ENCODE measurements around the gene RBKS.
"Not testable (repeated sequence)": the region's sequence is repeated elsewhere in the genome, so short reads cannot be mapped to it uniquely, and the experiment has no call there.

Gene RBKS

DNA sequence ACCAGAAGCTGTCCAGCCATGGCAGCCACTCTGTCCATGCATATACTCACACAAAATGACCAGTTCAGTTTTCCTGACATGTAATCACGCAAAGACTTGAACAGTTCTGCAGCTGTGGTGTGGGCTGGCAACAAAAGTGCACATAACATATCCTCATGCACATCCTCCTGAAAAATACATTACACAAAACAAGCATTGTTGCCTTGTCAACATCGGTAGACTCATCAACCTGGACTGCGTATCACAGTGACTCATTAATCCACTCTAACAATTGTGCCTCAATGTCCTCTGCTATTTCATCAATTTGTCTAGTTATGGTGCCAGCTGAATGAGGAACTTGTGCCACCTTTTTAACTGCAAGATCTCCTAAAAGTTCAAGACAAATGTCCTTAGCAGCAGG is 19.5 kb downstream of the RBKS start:
- no peak for DNase-seq

DNA sequence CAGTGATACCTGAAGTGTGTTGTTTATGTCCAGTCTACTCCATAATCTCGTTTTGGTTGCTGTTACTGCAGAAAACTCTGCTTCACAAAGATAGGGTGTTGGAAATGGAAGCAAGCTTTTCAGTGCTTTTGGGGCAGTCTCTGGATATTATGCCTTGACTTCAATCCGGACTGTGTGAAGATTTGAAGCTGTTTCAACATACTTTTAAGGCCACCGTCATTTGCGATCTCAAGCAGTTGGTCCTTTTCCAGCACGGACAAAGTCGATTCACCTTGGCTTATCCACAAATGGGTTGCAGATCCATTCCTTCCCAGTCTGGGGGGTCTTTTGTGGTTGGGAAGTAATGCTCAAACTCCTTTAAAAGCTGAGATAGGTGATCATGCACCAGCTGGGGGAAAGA is 20.4 kb downstream of the RBKS start:
- no peak for DNase-seq

DNA sequence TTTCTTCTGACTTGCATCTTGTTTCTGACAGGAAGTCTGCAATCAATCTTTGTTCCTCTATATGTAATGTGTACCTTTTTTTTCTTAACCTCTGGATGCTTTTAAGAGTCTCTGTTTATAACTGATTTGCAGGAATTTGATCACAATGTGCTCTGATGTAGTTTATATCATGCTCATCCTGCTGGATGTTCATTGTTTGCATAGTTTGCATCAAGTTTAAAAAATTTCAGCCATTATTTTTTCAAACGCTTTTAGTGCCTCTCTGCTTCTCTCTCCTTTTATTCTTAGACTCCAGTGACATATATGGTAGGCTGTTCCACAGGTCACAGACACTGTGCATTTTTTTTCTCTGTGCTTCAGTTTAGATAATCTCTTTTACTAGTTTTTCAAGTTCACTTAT is 23.9 kb downstream of the RBKS start:
- no peak for DNase-seq

DNA sequence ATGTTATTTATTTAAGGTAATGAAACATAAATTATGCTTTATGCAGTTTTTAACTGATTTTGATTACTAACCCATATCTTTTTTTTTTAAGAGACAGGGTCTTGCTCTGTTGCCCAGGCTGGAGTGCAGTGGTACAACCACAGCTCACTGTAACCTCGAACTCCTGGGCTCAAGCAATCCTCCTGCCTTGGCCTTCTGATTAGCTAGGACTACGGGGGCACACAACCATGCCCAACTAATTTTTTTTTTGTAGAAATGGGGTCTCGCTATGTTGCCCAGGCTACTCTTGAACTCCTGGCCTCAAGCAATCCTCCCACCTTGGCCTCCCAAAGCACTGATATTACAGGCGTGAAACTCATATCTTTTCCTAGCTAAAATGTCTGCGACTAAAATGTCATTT is 26.2 kb downstream of the RBKS start:
- not testable (repeated sequence) for DNase-seq

DNA sequence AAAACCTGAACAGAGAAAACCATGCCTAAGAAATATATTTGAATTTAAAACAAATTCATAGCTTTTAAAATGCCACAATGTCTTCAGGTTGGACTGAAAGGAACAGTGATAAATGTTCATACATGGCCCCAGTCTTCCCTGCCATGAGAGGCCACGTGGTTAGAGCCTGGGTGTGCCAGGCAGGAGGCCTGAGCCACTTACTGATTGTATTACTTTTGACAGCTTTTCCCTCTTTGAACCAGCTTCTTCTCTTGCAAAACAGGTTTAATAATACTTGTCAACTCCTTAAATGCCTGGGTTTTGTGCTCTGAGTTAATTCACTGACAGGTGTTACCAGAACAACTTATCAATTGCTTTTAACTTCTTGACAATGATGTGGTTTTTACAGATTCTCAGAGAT is 27.0 kb downstream of the RBKS start:
- DNase-seq = no peak

DNA sequence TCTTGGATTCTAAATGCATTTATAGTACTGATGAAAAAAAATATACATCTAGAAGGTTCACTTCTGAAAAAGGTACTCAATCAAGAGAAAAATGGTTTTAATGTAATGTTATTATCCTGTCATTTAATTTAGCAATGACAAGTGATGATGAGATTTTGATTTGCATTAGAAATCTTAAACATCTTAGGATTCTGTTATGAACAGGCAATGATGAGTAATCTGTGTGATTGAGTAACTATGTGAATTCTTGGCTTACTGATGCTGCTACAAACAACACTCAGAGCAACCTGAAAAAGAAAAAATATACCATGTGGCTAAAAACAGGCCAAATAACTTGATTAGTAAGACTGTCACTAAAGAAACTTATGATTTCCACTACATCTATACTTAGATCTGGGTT is 30.1 kb downstream of the RBKS start:
- no peak for DNase-seq

DNA sequence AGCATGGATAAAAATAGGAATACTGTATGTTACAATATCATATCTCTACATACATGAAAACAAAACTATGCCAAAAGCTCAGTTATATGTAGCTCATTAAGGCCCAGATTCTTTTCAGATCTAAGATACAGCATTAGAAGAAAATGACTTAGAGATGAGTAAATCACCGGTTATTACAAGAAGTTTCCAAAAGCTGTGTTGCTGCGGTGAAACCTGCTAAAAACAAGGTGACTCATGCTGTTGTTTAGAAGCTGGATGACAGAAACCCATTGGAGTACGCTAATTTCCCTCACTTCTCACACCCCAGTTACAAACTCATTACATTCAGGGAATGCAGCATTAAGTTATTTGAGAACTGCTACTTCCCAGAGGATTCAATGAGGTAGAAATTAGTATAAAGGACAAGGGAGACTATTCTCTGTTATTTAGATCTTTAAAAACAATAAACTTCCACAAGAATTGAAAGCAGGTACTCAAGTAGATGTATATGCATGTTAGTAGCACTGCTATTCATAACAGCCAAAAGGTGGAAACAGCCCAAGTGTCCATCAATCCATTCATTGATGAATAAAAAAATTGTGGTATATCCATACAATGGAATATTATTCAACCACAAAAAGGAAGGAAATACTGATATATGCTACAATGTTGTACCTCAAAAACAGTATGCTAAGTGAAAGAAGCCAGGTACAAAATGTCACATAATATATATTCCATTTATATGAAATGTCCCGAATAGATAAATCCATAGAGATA is 32.6 kb downstream of the RBKS start:
- no peak for DNase-seq

DNA sequence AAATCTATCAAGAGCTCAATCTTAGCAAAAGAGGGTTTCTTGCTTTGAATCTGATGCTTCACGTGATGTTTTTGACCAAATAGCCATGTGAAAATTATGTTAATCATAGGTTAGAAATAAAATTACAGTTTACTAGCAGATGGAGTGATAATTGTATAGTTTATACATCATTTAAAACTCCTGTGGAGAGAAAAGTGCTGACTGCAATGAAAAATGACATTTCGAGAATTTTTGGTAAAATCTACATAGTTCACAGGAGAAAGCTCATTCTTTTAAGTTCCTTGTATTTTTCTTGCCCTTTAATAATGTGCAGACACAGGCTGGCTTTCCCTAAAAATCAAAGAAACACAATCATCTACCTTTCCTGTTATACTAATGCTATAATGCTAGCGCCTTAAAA is 33.2 kb downstream of the RBKS start:
- DNase-seq = no peak

DNA sequence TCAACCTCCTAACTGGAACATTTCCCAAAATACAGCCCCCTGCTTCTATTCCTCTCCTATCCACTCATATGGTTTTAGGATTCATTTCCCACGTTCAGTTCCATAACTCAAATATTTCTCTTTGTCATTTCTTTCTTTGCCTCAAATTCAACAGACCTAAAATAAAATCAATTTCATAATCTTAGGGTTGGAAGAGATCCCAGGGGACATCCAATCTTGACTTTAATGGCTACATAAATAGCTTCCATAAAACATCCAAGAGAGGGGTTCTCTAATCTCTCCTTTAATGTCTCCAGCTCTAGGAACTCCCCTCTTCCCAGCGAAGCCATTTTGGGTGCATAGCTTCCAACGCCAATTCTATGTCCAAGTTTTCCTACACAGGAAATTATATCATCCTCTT is 33.8 kb downstream of the RBKS start:
- no peak for DNase-seq

DNA sequence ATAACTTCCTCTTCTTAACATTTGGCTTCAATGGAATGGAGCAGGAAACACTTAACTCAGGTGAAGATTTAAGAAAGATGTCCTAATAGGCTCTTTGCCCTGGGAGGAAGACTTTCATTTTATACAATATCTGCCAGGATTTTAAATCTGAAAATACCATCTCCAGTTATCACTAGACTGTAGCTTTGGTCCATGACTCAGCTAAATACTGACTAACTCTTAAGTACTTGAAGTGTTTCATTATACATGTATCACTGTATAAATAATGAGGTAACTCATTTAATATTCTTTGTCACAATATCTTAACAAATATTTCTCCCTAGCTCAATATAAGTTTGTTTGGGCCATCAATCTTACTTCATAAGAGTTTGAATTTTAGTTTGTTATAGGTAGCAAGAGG is 34.7 kb downstream of the RBKS start:
- no peak for DNase-seq

DNA sequence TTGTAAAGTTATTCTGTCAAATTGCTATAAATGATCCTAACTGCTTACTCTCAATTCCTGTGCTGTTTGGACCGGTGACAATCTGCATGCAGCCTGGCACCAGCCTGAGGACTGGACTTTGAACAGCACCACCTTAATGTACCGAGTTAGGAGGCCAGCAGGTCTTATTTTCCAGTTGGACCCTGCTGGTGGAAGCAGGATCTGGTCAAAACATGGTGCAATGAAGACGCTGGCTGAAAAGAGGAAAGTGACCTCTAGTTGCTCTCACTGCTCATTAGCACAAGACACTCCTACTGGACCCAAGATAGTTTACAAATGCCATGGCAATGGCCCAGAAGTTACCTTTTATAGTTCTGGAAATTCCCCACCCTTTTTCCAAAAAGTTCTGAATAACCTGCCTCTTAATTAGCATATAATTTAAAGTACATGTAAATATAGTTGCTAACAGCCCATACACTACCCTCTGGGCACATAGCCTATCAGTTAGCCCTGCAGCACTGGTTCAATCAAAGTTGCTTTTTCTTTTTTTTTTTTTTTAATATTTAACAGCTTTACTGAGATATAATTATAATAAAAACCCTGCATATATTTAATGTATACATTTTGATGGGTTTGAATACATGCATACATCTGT is 35.8 kb downstream of the RBKS start:
- DNase-seq = no peak

DNA sequence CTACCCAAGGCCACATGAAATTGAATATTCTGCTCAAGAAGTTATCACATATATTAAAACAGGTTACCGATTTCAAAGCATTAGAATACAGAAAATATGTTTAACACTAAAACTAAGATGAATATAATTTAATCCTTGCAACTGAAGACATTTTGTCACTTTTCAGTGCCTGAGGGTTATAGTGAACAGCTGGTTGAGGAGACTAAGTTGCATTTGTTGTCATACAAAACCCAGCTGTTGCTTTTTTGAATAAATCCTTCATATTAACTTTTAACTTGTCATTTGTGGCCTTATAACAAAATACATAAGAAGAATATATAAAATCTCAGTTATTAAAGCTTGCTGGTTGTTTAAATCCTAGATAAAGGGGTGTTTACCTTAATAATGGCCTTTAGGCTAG is 37.5 kb downstream of the RBKS start:
- no peak for DNase-seq

DNA sequence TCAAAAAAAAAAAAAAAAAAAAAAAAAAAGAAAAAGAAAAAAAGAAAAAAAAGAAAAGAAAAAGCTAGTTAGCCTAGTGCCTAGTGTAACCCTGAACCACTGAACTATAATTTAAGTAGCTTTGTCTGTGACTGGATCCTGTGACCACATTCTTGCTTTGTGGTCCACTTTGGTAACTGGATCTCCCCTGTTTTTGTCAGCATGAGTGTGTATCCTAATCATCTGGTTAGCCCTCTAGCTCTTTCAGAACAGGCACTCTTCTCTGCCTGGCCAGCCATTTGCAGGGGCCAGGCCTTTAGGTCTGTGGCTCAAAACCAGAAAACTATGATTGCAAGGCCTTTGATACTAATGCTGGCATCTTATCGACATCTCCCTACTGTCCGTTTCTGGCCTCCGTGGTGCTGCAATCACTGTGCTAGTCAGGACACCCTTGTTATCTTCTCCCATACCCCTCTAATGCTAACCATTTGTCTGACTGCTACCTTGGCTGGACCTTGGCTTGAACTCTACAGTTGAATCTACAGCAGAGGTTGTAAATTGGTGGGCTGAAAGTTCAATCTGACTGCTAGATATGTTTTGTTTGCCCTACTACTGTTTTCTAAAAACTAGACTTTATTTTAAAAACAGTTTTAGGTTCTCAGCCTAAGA is 40.5 kb downstream of the RBKS start:
- DNase-seq = no peak

DNA sequence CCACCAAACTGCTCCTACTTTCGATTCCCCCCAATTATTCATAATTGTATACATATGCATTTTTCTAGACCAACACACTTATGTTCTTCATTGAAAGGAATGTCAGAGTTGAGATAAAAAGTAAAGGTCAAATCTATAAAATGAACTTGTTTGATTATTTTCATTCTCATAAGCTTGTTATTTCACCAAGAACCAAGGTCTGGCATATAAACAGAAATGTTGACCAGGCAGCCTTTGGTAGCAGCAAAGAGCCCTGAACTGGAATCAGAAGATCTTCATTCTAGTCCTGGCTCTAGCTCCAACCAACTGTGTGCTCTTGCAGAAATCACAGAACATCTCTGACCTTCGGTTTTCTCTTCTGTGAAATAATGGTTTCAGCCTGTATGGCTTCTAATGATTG is 42.9 kb downstream of the RBKS start:
- no peak for DNase-seq

DNA sequence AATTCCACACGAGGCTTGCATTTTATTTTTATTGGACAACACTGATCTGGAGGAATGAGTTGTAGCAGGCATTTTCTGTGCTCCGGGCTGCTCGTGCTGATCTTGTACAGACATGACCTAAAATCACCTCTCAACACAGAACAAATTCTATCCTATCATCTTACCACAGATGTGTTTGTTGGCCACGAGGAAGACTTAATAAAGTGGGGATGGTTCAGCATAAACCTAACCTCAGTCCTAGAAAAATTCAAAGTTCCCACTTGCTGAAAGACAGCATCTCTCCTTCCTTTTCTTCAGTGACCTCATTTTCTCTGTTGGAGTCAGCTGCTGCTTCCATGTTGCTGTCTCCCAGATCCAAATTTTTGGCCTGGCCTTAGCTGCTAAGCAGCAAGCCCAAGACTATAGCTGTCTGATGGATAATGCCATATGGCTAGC is 45.3 kb downstream of the RBKS start:
- no peak for DNase-seq

DNA sequence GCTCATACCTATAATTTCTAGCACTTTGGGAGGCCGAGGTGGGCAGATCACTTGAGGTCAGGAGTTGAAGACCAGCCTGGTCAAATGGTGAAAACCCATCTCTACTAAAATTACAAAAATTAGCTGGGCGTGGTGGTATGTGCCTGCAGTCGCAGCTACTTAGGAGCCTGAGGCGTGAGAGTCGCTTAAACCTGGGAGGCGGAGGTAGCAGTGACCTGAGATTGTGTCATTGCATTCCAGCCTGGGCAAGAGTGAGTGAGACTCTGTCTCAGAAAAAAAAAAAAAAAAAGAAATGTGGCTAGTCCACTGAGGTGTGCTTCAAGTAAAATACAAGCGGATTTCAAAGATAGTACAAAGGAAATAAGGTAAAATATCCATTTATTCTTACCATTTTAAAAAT is 46.2 kb downstream of the RBKS start:
- DNase-seq = no peak

DNA sequence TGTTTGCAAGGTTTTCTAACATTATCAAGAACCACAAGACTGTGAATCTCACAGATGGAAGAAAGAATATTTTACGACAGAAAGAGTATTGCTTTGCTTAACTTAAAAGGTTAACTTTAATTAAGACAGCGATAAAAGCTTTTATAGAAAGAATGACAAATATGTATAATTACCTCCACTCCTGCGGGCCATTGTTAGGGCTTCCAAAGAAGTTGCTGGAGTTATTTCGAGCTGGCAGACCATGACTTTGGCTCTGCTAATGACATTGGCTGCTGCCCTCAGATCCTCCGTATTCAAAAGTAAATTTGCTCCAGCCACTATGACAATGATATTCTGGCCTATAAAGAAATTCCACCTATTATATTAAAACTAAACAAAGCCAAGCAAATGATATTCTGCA is 47.3 kb downstream of the RBKS start:
- DNase-seq = no peak

DNA sequence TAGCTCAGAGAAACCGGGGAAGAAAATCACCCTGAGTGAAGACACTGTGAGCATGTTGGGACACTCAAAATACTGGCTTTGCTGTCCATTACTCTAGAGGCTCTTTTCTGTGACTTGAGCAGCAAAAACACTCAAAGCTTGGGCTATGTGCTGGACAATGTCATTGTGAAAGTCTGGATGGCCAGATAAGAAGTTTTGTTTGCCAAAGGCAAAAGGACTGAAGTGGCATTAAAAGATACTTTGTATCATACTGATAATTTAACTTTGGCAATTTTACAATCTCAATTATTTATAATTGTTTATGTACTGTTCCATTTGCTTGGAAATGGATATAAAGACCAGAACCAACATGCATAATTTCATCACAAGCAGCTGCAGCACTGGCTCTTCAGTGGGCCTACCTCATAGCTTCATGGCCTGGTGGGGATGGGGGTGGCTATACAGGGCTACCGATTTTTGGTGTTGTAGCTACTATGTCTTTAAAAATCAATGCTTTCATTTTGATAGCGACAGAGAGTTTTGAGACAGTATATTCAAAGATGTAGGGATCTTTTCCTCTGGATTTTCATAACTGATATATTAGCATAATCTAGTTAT is 51.1 kb downstream of the RBKS start:
- DNase-seq = no peak

DNA sequence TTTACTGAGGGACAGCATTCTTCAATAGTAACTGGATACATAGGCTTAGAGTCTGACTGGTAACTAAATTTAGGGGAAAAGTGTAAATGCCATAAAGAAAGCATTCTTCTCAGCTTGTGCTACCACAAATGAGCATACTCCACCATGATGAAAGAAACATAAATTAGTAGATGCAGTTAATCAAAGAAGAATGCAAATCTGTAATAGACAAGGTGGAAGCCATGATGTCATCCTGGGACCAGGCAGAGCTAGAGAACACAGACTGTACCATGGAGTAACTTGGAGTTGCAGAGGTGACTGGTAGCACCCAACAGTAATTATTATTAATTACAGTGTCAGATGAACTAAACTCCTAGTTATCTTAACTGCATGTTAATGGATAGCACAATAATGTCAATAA is 51.7 kb downstream of the RBKS start:
- no peak for DNase-seq

DNA sequence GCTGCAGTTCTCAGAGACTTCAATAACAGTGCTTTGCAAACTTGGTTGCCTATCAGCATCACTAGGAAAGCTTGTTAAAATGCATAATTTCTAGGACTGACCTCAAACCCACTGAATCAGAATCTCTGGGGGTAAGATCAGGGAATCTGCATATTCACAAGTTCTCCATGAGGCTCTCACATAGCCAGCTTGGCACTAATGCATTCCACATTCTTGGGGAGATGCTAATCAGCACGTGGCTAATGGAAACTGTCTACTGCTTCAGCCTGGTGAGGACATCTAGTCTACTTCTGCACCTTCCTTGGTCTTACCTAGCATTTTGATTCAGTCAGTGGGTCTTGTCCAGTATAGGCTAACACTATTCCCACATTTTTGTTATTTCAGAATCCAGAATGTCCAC is 56.3 kb downstream of the RBKS start:
- DNase-seq = no peak

DNA sequence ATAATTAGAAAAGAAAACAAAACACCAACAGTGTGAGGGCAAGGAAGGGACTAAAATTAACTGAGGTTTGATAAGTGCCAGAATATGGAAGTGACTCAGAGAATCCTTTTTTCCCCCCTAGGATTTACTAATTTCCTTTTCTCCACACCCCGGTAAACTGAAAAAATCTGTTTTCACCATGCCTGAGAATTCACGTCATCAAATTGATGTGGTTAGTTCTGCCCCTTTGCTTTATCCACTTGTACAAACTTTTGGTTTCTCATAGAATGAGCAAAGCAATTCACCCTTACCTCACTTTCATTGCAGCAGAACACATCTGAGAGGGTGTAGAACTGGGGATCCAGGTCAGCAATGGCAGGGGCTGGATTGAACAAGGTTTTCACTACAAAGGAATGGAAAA is 57.8 kb downstream of the RBKS start:
- no peak for DNase-seq

DNA sequence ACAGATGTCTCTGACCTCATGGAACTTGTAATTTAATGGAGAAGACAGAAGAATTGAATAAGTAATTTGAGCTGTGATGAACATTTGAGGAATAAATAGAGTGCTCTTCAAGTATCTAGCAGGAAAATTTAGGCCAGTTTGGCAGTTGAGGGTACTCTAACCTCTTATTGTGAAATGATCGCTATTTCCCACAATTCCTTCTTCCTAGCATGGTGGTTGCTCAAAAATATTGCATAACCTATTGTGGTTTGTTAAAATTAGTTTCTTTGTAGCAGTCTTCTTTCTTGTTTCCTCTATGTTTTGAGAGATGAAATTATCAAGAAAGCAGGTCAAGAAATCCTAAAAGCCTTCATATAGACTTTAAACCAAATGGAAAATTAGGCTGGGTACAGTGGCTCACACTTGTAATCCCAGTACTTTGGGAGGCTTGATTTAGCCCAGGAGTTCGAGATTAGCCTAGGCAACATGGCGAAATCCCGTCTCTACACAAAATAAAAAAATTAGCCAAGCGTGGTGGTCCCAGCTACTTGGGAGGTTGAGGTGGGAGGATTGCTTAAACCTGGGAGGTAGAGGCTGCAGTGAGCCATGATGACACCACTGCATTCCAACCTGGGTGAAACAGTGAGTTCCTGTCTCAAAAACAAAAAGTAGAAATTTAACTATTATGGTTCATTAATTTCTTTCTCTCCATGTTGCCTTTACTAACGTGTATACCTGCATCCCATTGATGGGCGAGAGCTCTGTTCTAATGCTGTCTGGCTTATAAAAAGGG is 58.7 kb downstream of the RBKS start:
- no peak for DNase-seq

DNA sequence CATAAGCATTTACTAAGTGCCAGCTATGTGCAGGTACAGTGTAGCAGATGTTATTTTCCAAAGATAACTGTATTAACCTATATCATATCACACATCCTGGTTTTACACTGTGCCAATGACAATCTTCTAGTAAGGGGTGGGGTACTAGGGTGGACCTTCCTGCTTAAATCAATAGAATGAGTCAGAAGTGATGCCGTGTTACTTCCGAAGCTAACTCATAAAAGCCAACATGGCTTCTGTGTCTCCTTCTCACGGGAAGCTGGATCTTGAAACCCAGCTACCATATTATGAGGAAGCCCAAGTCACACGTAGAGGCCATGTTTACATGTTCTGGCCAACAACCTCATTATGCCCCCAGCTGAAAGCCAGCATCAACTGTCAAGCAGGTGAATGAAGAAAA is 59.5 kb downstream of the RBKS start:
- DNase-seq = no peak
